GM19463 (cell line): ENCODE measurements around the gene CNOT8.
"Not testable (repeated sequence)": the region's sequence is repeated elsewhere in the genome, so short reads cannot be mapped to it uniquely, and the experiment has no call there.

Experiments
- ATAC-seq: cut with Tn5 transposase; IDR thresholded peaks from one replicate; pipeline ENCODE4 v1.9.1; 2021; ENCODE audit warnings: mild to moderate bottlenecking, moderate library complexity; ENCODE audit not compliant: unreplicated experiment

The CNOT8 gene

DNA sequence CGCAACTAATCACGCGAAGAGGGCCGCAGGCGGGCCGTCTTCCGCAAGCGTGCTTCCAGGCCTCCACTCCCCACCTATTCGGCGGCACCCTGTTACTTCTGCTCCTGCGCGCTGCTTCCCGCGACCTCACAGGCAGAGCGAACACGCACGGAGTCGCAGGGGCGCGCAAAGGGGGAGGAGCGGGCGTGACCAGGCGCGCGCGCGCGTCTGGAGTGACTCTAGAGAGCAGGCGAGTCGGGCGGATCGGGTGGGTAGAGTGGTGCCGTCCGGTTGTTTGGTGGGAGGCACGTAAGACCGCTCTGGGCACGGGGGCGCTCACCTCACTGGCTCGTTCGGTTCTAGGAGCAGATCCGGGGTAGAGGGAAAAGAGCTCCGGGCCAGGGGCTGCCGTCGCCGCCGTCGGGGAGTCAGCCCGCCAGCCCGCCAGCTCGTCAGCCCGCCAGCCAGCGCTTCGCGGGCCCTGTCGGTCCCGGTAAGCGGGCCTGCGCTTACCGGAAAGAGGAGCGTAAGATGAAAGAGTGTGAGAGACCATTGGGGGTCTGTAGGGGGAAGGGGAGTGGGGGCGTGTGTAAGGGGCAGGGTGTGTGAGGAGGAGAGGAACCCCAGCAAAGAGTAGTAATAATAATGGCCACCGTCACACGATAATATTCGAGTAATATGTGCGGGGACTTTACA lies at the start of gene CNOT8:
Gene CNOT8 (plus strand): TSS at position 331 of the 675 bp plus-strand sequence. CDS start 4,652 bp downstream, outside the sequence.
- peak; percentile 74 for ATAC-seq

DNA sequence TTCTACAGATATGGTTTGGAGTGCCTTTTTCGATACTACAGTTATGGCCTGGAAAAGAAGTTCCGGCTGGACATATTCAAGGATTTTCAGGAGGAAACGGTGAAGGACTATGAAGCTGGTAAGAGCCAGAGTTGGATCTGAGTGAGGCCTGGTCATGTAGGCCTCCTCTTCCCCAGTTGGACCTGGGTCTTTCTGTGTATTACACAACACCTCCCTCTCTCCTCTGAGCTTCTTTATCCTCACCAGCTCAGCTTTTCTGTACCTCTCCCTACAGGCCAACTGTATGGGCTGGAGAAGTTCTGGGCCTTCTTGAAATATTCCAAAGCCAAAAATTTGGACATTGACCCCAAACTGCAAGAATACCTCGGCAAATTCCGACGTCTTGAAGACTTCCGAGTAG lies 47.2 kb upstream of the CNOT8 start:
- no peak for ATAC-seq

DNA sequence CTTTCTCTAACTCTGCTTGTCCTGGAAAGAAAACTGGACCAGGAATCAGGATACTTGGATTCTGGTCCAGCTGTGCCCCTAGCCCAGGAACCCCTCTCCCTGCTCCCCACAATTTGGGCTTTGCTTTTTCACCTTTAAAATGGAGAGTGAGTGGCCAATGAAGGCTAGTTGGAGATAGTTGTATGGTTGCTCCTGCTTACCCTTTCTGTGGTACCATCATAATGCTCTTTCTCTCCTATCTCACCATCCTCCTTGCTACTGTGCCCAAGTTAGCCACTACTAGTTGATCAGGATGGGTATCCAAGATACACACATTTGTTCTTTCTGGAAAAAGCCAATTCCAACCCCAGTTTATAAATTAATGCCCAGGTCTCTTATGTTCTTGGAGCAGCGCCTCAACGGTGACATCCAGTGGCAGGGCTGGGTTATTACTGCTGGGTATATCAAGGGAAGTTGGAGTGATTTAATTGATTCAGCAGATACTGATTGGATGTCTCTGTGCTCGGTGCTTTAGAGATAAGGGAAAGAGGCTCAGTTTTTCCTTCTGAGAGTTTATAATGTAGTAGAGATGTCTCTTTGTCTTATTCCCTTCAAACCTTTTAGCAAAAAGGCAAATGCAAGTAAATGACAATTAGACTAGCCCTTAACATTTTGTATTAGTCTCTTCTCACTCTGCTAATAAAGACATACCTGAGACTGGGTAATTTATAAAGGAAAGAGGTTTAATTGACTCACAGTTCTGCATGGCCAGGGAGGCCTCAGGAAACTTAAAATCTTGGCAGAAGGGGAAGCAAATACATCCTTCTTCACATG lies 46.6 kb upstream of the CNOT8 start:
- ATAC-seq, result peak; percentile 83

DNA sequence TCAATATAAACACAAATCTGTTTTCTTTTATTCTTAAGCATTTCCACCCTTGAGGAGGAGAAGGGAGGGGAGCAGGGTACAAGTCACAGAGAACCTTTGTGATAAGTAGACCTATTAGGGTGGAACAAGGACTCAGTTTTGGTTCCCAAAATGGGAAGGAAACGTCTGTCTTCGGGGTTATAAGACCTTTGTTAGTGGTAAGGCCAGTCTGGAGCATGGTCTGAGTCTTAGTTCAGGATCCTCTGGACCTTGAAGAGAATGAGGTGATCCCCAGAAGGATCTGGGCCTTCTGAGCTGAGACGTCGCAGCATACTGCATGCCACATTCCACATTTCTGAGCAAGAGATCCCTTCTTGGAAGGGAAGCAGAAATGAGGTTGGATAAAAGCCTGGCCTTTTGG lies 45.3 kb upstream of the CNOT8 start:
- ATAC-seq, result no peak

DNA sequence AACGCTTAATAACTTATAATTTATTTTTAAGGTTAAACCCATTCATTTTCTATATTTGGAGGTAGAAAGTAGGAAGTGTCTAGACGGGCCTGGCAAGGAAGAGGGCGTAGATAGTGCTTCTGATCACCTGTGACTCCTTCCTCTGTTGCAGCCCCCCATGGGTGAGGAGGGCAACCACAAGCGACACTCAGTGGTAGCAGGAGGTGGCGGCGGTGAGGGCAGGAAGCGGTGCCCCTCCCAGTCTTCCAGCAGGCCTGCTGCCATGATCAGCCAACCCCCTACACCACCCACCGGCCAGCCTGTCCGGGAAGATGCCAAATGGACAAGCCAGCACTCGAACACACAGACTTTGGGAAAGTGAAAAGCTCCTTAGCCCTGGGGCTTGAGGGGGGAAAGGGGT lies 44.7 kb upstream of the CNOT8 start:
- ATAC-seq, result no peak

DNA sequence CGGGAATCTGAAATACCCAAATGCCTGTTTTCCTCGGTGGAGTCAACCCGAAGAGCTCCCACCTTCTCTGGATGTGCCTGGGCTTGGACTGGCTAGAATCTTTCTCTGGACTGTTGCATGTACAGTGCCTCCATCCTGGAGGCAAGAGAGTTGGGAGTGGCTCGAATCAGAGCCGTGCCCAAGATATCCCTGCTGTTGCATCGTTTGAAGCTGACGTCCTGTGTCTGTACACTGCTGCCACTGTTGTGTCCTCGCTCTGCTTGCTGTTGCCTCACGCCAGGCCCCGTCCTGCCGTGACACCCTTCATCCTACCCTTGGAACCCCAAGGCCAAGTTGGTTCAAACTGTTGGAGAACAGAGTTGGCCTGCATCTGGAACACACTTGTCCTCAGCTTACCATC lies 43.4 kb upstream of the CNOT8 start:
- no peak for ATAC-seq

DNA sequence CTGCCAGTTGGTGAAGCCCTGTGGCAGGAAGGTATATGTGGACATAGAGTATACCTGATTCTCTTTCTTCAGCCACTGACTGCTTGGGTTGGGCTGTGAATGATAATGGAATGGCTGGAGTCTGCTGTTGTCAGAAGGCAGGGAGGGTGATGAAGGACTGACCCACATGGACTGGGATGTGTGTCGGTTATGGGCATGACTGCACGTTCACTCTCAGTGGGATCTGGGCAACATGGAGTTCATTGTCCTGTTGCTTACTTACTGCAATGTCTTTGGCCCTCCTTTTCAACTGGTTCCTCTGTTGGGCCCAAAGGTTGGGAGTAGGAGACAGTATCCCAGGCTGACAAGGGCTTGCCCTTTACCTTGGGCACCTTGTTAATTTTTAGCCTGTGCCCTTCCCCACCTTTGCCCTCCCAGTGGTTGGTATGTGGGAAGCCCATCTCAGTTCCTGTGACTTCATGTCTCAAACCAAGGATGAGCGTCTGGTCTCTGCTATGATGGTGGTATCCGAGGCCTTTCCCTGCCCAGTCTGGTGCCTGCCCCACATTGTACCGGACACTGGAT lies 42.7 kb upstream of the CNOT8 start:
- ATAC-seq, result no peak

DNA sequence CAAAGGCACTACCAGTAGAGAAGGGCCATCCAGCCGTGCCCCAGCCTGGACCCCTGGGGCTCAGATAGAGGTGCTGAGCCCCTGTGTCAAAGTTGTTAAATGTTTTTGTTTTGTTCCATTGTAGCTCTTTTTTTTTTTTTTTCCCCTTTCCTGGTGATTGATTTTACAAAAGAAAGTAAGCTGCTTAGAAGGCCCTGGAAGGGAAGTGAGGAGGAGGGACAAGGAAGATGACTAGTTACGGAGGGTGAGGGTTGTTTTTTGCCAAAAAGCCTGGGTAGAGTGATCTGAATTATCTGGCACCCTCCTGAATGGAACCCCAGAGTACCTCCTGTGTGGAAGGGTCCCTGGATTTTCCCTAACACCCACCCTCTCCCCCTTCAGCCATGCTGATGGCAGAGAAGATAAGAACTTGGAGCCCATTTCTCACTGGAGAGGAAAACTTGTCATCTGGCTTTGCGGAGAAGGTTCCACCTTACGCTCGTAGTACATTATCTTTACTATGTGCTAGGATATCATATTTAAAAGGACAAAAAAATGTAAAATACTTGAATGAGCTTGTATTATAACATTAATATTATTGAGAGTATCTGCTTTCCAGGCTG lies 41.4 kb upstream of the CNOT8 start:
- ATAC-seq, result no peak

DNA sequence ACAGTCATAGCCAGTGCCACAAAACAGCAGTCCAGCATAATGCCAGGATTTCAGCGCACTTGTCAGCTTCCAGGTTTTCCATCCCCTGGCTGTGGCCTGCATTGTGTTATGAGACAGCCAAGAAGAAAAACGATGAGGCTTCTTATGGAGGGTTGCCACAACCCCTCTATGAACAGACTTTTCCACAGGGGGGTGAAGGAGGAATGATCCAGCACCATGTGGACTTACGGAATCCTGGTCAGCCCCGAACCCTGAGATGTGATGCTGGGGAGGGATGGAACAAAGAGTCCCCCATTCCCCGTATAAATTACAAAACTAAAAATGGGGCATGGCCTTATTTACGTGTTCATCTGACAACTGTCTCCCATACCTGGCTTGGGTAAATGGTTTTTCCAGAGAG lies 40.6 kb upstream of the CNOT8 start:
- ATAC-seq, result no peak

DNA sequence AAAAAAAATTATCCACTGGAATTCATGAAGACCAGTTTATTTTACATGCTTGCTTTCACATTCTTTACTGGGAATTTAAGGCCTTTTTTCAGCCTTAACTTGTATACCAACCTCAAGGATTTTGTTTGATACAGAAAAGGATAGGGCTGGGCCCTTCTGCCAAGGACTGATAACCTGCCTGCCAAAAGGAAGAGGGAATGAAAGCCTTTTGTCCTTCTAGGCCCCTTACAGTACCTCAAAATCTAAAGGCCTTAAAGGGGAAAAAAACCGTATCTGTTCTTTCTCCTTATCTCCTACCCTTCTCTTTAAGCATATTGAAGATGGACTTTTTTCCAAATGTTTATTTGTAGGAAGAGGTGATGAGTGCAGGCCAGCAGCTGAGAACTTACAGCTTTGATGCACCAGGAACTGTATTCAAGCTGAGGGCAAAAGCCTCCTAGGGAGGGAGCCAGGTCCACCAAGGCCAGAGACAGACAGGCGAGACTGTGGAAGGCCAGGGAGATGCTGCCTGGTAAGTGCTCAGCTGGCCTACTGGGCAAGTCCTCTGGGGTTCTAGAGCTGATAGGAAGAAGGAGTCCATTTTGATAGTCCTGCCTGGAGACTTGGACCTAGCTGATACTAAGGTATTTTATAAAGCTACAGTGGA lies 39.8 kb upstream of the CNOT8 start:
- ATAC-seq, result no peak

DNA sequence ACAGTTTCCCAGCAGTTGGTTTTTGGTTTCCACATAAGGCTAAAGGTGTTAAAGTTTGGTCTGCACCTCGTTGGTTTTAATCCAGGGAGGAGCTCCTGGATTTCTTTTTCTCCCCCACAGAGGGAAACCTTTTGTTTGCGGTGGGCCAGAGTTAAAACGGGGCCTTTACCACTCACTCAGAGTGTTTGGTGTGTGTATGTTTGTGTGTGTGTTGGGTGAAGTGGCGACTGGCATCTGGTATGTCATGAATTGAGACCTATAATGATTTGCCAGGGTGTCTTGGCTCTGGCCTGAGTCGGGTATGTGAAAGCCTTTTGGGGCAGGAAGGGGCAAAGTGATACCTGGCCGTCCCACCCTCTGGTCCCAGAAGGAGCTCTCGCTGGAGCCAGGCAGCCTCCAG lies 38.9 kb upstream of the CNOT8 start:
- ATAC-seq, result no peak

DNA sequence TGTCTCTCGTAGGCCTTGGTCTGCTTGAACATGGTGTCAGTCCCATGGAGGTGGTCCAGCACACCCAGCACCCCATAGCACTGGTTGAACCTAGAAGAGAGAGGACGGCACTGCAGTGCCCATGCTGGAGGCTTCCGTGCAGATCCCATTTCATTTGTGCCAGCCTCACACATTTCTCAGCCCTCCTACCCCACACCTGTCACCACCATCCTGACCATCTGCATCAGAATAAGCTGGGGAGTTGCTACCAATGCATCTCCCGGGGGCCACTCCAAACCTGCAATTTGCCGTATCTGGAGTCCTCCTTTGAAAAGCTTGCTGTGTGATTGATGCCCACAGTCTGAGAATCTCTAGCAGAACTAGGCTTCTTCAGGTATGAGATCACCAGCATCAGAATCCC lies 38.0 kb upstream of the CNOT8 start:
- ATAC-seq, result no peak

DNA sequence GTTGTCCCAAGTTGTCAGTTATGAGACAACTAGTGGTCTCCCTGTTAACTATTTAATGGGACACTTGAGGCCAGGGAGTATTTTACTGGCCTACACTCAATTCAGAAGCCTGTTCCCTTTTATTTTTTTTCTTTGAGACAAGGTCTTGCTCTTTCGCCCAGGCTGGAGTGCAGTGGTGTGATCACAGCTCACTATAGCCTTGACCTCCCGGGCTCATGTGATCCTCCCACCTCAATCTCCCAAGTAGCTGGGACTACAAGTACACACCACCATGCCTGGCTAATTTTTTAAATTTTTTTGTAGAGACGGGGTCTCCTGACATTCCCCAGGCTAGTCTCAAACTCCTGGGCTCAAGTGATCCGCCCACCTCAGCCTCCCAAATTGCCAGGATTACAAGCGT lies 35.5 kb upstream of the CNOT8 start:
- ATAC-seq, result not testable (repeated sequence)

DNA sequence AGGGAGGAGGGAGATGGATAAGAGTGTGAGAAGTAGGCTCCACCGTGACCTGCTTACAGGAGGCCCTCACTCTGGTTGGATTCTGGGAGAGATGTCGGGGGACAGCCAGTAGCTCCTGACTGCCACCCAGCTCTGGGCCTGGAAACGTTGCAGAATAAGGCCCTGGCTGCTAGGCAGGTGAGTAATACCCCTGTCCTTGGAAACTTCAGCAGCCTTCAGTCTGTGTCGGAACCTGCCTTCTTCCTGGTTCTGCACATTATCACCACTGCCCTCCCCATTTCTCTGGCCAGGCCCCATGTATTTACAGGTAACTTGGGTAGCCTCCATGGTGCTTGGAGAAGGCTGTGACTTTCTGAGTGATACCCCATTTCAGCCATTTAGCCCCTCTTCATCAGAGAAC lies 34.8 kb upstream of the CNOT8 start:
- ATAC-seq, result no peak

DNA sequence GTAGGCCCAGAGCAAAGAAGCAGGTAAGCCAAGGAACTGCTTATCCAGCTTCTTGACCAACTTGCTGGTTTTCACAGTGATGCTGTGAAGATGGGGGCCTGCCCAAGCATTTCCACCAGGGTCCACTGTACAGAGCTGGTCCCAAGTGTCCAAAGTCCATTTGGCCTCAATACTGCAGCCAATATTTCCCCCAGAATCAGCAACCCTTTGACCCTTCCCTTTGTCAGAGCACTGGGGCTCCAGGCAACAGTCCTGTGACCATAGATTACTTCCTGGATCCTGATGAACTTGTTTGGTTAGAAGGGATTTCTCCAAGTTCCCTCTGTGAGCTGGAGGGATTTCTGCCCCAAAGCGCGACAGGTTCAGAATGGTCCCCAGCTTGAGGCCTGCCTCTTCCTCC lies 34.4 kb upstream of the CNOT8 start:
- ATAC-seq, result no peak

DNA sequence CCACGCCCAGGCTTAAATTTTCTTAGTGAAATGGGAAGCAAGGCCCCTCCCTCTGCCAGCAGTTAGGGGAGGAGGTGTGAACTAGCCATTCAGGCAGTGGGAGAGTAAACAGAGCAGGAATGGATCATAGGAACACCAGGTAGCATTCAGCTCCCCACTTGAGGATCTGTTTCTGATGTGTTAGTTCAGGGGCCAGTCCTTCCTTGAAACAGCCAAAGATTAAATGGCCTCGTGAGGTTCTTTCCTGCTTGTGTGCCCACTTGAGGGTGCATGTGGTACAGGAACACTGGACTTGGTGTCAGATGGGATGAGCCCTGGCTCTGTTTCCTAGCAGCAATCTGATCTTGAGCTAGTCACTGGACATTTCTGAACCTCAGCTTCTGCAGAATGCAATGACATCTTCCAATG lies 29.2 kb upstream of the CNOT8 start:
- ATAC-seq, result no peak

DNA sequence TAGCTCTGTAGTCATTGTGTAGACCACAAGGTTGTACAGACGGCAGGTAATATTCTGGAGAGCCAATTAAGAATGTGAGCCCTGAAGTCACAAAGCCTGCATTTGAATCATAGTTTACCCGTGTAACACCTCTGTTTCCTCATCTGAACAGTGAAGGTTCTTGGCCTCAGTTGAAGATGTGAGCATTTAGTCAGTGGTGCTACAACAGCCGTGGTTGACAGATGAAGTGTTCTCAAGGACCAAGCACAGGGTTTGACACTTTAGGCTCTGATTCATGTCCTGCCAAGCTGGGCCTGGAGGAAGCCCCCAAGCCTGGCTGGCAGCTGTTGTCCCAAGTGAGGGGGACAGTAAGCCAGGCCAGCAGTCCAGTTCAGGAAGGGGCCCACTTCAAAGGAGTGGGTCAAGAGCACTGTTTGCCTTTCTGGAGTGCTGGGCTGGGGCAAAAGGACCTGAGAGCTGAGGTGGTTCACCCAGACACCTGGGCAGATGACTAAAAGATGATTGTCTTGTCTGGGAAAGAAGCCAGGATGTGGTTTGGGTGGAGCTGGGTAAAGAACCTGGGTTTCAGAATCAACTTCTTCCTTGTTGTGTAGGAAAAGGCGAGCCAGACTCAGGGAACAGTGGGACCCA lies 28.7 kb upstream of the CNOT8 start:
- ATAC-seq, result no peak

DNA sequence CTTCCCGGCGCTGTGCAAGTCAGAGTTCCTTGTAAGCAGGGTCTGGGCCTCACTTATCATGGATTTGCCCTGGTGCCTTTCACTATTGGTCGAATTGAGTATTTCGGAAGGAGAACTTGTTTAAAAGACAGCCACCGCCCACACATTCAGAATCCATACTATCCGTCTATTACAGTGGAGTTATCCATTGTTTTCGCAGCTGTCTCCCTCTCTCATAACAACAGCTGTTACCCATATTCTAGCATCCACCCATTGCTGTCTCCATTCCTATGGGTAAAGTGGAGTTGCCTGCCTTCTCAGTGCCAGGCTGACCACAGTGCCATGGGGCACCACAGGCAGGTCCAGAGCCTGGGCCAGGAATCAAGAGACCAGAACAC lies 28.2 kb upstream of the CNOT8 start:
- ATAC-seq, result no peak

DNA sequence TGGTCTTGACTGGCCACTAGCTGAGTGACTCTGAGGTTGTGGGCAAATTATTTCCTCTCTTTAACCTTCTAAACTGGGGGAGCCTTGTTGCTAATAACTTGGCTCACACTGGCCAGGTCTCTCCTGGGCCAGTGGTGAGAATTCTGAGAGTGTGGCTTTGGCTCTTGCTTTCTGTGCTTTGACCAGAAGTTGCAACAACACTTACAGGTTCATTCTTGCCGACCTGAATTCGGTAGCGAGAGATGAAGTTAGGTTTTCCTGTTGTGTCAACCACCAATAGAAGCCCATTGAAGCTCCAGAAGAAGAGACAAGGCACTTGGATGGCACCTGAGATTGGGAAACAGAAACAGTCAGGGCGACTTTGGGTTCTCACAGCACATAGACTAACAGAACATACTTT lies 27.8 kb upstream of the CNOT8 start:
- no peak for ATAC-seq

DNA sequence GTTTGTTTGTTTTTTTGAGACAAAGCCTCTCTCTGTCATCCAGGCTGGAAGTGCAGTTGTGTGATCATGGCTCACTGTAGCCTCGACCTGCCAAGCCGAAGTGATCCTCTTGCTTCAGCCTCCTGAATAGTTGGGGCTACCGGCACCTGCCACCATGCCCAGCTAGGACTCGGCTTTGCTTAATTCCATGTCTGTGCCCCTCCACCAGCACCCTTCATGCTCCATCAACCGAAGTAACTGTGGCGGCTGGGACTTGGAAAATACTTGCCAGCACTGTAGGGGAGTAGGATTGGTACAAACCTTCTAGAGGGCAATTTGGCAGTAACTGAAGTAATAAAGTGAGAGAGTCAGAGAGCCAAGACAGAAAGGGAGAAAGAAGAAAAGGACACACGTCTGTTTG lies 27.0 kb upstream of the CNOT8 start:
- ATAC-seq, result no peak

DNA sequence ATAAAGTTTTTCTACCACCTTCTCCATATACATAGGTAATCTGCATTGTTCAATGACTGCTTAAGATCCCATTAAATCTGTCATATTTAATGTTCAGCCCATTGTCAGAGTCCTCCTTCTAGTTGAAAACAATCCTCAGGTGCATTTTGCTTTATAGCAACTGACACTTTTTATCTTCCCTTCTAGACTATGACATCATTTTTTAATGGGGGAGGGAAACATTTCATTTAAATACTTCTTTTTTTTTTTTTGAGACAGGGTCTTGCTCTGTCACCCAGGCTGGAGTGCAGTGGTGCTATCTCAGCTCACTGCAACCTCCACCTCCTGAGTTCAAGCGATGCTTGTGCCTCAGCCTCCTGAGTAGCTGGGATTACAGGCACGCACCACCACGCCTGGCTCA lies 25.6 kb upstream of the CNOT8 start:
- not testable (repeated sequence) for ATAC-seq
